HUDEP-2 (cell line): Measurements from ENCODE around the gene DRD2.

Experiments used
- DNase-seq, 76 experiments: peaks; one replicate each; lab custom pipeline; 2025; ENCODE audit not compliant: unreplicated experiment in 76 of 76; lab: John Stamatoyannopoulos, UW

DRD2 gene

GRCh38 chr11:113405724-113406478 lies 69.3 kb downstream of the DRD2 start:
- no peak for DNase-seq

- no peak for DNase-seq
Observed at GRCh38 chr11:113404859-113405430, 70.3 kb downstream of the DRD2 start.

- DNase-seq, result peak in 52 of 76 experiments; percentile 1 to 65 (median 28)
Observed at GRCh38 chr11:113401718-113402117, 73.5 kb downstream of the DRD2 start.

GRCh38 chr11:113400631-113401230 lies 74.5 kb downstream of the DRD2 start:
- DNase-seq, result no peak

- DNase-seq, result no peak
Observed at GRCh38 chr11:113398669-113399430, 76.3 kb downstream of the DRD2 start.

- no peak for DNase-seq
Observed at GRCh38 chr11:113397821-113398220, 77.4 kb downstream of the DRD2 start.

GRCh38 chr11:113397212-113397611 lies 78.0 kb downstream of the DRD2 start:
- DNase-seq, result no peak

- DNase-seq, result no peak
Observed at GRCh38 chr11:113396690-113397089, 78.5 kb downstream of the DRD2 start.

GRCh38 chr11:113395782-113396336 lies 79.3 kb downstream of the DRD2 start:
- DNase-seq, result no peak

GRCh38 chr11:113394919-113395318 lies 80.3 kb downstream of the DRD2 start:
- no peak for DNase-seq

GRCh38 chr11:113393501-113393985 lies 81.7 kb downstream of the DRD2 start:
- DNase-seq, result no peak

- no peak for DNase-seq
Observed at GRCh38 chr11:113392236-113392921, 82.8 kb downstream of the DRD2 start.

- DNase-seq, result no peak
Observed at GRCh38 chr11:113389272-113389671, 85.9 kb downstream of the DRD2 start.

- DNase-seq, result no peak
Observed at GRCh38 chr11:113387605-113388211, 87.5 kb downstream of the DRD2 start, which contains the start of gene ANKK1. Gene ANKK1 (plus strand): TSS chr11:113387779. CDS start chr11:113387885, 106 bp downstream.

GRCh38 chr11:113386866-113387265 lies 88.3 kb downstream of the DRD2 start:
- DNase-seq, result no peak

- no peak for DNase-seq
Observed at GRCh38 chr11:113385749-113386148, 89.4 kb downstream of the DRD2 start.

- no peak for DNase-seq
Observed at GRCh38 chr11:113384551-113384950, 90.6 kb downstream of the DRD2 start.

- DNase-seq, result no peak
Observed at GRCh38 chr11:113382121-113382520, 93.1 kb downstream of the DRD2 start.

- no peak for DNase-seq
Observed at GRCh38 chr11:113378692-113379091, 96.5 kb downstream of the DRD2 start.
